Measurements from ENCODE around the gene RAP1A.
"Not testable (repeated sequence)": the region's sequence is repeated elsewhere in the genome, so short reads cannot be mapped to it uniquely, and the experiment has no call there.

The RAP1A gene

DNA sequence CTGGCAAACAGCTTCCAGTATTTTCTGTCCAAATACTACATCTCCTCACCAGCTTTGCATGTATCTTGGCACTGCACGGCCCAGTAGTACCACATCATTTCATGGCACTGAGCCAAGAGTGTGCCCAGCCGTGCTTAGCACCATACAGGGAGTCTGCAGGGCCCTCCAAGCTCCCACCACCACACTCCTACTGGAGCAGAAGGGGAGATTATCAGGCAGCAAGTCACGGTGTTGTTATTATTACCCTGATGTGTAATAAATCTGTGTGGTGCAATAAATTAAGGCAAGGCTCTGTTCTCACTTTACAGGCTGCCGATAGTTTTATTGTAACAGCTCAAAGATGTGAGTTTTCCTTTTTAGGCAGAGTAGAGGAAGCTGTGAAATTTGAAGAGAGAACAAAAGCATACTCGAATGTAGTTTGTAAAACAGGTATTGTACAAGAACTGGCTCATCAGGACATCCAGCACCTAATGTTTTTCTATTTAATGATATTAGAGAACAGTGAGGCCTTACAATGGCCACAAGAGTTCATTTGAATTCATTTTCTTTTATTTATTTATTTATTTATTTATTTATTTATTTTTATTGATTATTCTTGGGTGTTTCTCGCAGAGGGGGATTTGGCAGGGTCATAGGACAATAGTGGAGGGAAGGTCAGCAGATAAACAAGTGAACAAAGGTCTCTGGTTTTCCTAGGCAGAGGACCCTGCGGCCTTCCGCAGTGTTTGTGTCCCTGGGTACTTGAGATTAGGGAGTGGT is 13.0 kb upstream of the RAP1A start:
- H3K9me3 Mint-ChIP-seq, H3K27me3 Mint-ChIP-seq, H3K36me3 Mint-ChIP-seq: not testable (repeated sequence)
- Mint-ChIP-seq H3K4me3 (peak overlapping the region; percentile 33), H3K4me1 (peaks cover 59% of the 10 kb centered on the region), H3K27ac (peak overlapping the region; percentile 67)

- not testable (repeated sequence) for H3K27me3 Mint-ChIP-seq, H3K4me3 Mint-ChIP-seq, H3K9me3 Mint-ChIP-seq, H3K27ac Mint-ChIP-seq, H3K36me3 Mint-ChIP-seq
- H3K4me1 Mint-ChIP-seq = peaks cover 40% of the 10 kb centered on the region
These were observed 11.1 kb upstream of the RAP1A start for GRCh38 chr1:111608528-111608927.

DNA sequence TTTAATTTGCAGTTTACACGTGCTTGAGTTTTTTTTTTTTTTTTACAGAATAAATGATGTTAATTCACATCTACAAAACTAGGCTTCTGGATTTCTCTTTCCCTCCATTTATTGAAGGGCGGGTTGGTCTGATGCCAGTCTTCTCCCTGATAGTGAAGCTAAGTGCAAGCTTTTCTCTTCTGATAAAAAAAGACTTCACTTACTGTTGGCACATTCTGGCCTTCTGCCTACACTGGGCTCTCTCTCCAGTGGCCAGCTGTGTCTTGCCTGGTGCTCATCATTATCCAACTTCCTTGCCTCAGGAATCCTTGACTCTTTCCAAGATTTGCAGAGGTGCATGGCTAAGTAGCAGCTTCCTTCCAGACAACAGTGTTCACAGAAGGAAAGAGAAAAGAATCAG is 7.6 kb upstream of the RAP1A start:
- Mint-ChIP-seq H3K9me3 (no peaks in the 10 kb centered on the region), H3K4me3 (no peak overlapping the region)

DNA sequence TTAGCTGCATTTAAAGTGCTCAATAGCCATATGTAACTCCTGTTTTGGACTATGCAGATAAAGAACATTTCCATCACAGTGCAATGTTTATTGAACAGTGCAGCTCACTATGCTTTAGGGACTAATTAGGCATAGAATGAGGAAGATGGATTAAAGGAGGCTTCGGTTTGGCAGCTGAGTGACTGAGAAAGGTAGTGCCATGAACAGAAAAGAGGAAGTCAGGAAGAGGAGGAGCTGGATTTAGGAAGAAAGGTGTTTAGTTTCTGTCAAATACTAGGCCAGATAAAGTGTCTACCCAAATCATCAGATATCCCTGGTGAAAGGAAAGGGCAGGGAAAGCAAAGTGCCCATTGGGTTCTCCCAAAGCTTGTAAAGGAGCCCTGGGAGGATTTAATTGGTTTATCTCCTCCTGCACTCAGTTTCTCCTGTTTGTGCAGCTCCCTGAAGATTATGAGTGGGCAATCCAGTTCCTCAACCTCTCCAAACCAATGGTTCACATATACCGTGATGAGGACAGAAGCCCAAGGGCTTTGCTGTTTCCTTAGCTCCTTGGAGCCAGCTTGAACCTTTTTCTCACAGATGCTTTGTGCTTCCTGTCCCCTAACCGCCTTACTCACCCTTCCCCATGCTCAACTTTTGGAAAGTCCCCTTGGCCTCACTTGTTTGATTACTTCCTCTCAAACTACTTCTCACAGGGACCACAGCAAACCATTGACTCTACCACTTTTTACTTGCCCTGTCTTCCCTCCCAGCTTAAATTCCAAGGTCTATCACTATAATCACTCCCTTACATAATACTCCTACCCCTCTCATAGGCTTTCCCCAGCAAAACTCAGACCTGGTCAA is 3.5 kb upstream of the RAP1A start:
- Mint-ChIP-seq H3K36me3 (peaks cover 2% of the 10 kb centered on the region), H3K4me3 (peak overlapping the region; percentile 72), H3K27ac (peak overlapping the region; percentile 94), H3K9me3 (no peaks in the 10 kb centered on the region), H3K27me3 (no peaks in the 10 kb centered on the region), H3K4me1 (peaks cover 52% of the 10 kb centered on the region)

More for the DNA sequence above, 7.6 kb upstream of the RAP1A start:
- Mint-ChIP-seq H3K36me3 (no peaks in the 10 kb centered on the region), H3K27ac (no peak overlapping the region), H3K27me3 (no peaks in the 10 kb centered on the region), H3K4me1 (peaks cover 37% of the 10 kb centered on the region)

GRCh38 chr1:111618081-111618480 is 1.5 kb upstream of the RAP1A start:
- H3K4me3 Mint-ChIP-seq = peak overlapping the region; percentile 66
- H3K4me1 Mint-ChIP-seq = peaks cover 70% of the 10 kb centered on the region
- H3K36me3 Mint-ChIP-seq = peaks cover 5% of the 10 kb centered on the region
- peak overlapping the region; percentile 88 for H3K27ac Mint-ChIP-seq
- H3K9me3 Mint-ChIP-seq = no peaks in the 10 kb centered on the region
- no peaks in the 10 kb centered on the region for H3K27me3 Mint-ChIP-seq

DNA sequence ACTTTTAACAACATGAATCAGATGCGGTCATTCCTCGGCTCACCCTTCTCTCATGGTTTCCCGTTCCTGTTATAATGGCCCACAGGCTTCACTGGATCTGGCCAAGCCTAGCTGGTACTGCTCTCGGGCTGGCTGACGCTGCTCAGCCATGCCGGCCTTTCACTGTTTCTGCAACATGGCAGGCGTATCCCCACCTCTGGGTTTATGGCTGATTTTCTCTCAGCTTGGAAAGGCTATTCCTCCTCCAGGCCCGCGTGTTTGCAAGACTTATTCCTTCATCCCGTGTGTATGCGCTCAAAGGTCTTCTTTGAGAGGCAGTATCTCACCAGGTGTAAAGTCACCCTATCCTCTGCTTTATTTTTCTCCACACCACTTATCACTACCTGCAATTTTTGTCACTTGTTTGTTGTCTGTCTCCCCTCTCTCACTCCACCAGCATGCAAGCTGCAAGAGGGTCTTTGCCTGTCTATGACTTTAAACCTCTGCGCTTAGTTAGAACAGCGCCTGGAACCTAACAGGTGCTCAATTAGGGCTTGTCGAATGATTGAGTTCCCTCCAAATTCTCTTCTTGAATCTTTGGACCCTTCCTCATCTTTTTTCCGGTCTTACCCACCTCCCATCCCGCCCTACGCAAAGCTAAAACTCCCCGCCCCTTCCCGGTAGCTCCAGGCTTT is 491 bp upstream of the RAP1A start:
- Mint-ChIP-seq H3K27ac (peak overlapping the region; percentile 88), H3K4me3 (peak overlapping the region; percentile 93), H3K4me1 (peaks cover 77% of the 10 kb centered on the region), H3K9me3 (no peaks in the 10 kb centered on the region), H3K27me3 (no peaks in the 10 kb centered on the region), H3K36me3 (peaks cover 5% of the 10 kb centered on the region)

GRCh38 chr1:111620441-111620971 is 917 bp downstream of the RAP1A start:
- Mint-ChIP-seq H3K4me3 (peak overlapping the region; percentile 100), H3K27me3 (no peaks in the 10 kb centered on the region), H3K27ac (peak overlapping the region; percentile 90), H3K4me1 (peaks cover 77% of the 10 kb centered on the region), H3K36me3 (peaks cover 5% of the 10 kb centered on the region), H3K9me3 (no peaks in the 10 kb centered on the region)

DNA sequence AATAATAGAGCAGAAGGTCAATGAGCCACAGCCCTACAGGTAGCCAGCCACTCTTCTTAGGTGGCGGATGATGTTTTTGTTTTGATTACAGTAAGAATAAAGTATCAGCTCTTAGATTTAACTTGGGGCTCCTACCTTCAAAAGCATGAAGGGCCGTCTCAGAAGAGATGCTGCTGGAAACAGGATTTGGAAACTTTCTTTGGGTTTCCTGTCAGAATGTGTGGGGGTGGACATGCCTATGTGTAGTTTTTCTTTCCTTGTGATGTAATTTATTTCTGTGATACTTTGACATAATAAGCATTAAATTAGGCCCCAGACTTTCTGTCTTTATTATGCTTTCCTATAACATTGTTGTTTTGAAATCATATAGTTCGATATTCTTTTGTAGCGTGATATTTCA is 1.5 kb downstream of the RAP1A start:
- Mint-ChIP-seq H3K4me3 (peak overlapping the region; percentile 100), H3K27me3 (no peaks in the 10 kb centered on the region), H3K9me3 (no peaks in the 10 kb centered on the region), H3K4me1 (peaks cover 78% of the 10 kb centered on the region), H3K36me3 (peaks cover 7% of the 10 kb centered on the region), H3K27ac (peak overlapping the region; percentile 90)

GRCh38 chr1:111622166-111622565 is 2.6 kb downstream of the RAP1A start:
- peak overlapping the region; percentile 100 for H3K4me3 Mint-ChIP-seq
- H3K4me1 Mint-ChIP-seq = peaks cover 78% of the 10 kb centered on the region
- no peaks in the 10 kb centered on the region for H3K27me3 Mint-ChIP-seq
- H3K36me3 Mint-ChIP-seq = peaks cover 7% of the 10 kb centered on the region
- H3K27ac Mint-ChIP-seq = peak overlapping the region; percentile 90
- no peaks in the 10 kb centered on the region for H3K9me3 Mint-ChIP-seq

DNA sequence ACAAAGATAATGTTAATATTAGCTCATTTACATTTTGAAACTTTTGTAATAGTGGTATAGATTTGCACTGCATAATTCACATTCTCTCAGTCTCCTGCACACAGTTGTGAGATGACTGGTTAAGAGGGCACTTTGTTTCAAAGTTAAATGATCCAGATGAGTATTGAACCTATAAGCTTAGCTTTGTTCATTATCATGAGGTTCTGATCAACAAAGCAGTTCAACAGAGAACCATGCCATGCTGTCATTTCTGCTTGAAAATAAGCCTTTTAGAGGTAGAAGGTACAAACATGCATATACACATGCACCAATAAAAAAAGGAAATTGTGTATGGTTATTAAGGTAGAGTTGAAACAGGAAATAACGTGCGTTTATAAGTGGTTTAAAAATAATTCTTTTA is 4.8 kb downstream of the RAP1A start:
- no peaks in the 10 kb centered on the region for H3K27me3 Mint-ChIP-seq
- H3K4me1 Mint-ChIP-seq = peaks cover 80% of the 10 kb centered on the region
- no peak overlapping the region for H3K27ac Mint-ChIP-seq
- peak overlapping the region; percentile 71 for H3K4me3 Mint-ChIP-seq
- peaks cover 9% of the 10 kb centered on the region for H3K36me3 Mint-ChIP-seq
- H3K9me3 Mint-ChIP-seq = no peaks in the 10 kb centered on the region

DNA sequence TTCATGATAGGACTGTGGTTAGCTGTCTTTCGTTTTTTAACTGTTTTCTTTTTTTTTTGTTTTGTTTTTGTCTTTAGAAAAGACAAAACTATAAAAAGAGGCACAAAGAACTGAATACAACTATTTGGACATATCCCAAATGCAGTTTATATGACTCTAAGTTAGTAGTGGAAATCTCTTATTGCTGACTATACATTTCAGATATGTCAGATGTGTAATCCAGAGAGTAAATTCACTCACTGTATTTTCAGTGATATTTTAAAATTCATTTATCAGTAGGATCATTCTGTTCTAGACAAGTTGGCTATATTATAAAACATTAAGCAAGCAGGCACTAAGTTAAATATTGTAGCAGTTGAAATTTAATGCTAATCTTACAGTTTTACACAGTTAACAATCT is 5.7 kb downstream of the RAP1A start:
- Mint-ChIP-seq H3K4me1 (peaks cover 88% of the 10 kb centered on the region), H3K9me3 (no peaks in the 10 kb centered on the region), H3K4me3 (peak overlapping the region; percentile 68), H3K27ac (peak overlapping the region; percentile 61), H3K27me3 (no peaks in the 10 kb centered on the region), H3K36me3 (peaks cover 10% of the 10 kb centered on the region)

GRCh38 chr1:111628153-111628552 is 8.6 kb downstream of the RAP1A start:
- H3K9me3 Mint-ChIP-seq = no peaks in the 10 kb centered on the region
- peaks cover 94% of the 10 kb centered on the region for H3K4me1 Mint-ChIP-seq
- H3K4me3 Mint-ChIP-seq = peak overlapping the region; percentile 73
- peaks cover 12% of the 10 kb centered on the region for H3K36me3 Mint-ChIP-seq
- H3K27ac Mint-ChIP-seq = peak overlapping the region; percentile 91
- H3K27me3 Mint-ChIP-seq = no peaks in the 10 kb centered on the region

- no peaks in the 10 kb centered on the region for H3K9me3 Mint-ChIP-seq
- H3K4me1 Mint-ChIP-seq = peaks cover 90% of the 10 kb centered on the region
These were observed 9.8 kb downstream of the RAP1A start for GRCh38 chr1:111629190-111629954.

DNA sequence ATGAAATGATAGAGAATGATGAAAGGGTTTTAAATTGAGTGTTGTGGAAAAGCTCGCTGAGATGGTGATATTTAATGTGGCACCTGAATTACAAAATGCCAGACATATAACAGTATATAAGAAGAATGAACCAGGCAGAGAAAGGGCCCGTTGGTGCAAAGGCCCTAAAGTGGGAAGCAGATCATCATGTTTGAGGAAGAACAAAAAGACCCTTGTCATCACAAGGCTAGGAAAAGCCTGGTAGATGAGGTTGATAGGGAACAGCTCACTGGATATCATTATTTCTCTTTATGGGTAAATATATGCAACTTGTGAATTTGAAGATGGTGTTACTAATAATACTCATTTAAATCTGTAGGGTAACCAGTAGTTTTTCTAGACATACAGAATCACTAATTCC is 11.0 kb downstream of the RAP1A start:
- no peaks in the 10 kb centered on the region for H3K27me3 Mint-ChIP-seq
- peak overlapping the region; percentile 5 for H3K4me3 Mint-ChIP-seq
- H3K27ac Mint-ChIP-seq = peak overlapping the region; percentile 94
- H3K36me3 Mint-ChIP-seq = peaks cover 12% of the 10 kb centered on the region
- peaks cover 90% of the 10 kb centered on the region for H3K4me1 Mint-ChIP-seq
- H3K9me3 Mint-ChIP-seq = no peaks in the 10 kb centered on the region

More at GRCh38 chr1:111629190-111629954, 9.8 kb downstream of the RAP1A start:
- H3K4me3 Mint-ChIP-seq = peak overlapping the region; percentile 77
- no peaks in the 10 kb centered on the region for H3K27me3 Mint-ChIP-seq
- H3K36me3 Mint-ChIP-seq = peaks cover 12% of the 10 kb centered on the region
- H3K27ac Mint-ChIP-seq = peak overlapping the region; percentile 82

GRCh38 chr1:111631502-111631901 is 11.9 kb downstream of the RAP1A start:
- H3K9me3 Mint-ChIP-seq = no peaks in the 10 kb centered on the region
- H3K27ac Mint-ChIP-seq = peak overlapping the region; percentile 88
- peaks cover 11% of the 10 kb centered on the region for H3K36me3 Mint-ChIP-seq
- H3K4me3 Mint-ChIP-seq = peak overlapping the region; percentile 60
- peaks cover 90% of the 10 kb centered on the region for H3K4me1 Mint-ChIP-seq
- H3K27me3 Mint-ChIP-seq = no peaks in the 10 kb centered on the region

Data from activated naive CD4-positive, alpha-beta T cell treated with anti-CD3 and anti-CD28 coated beads, Interleukin-2, amount 50 U/mL, for 24 hours (primary cell).